Nasal cavity respiratory epithelium epithelial cell of viscerocranial mucosa (primary cell): ENCODE results near the gene CDK18. TPM values are rescaled to one million over a fixed set of nuclear protein-coding genes. Genes with fewer than 3 reads are reported as not detected.

Source experiments
- total RNA-seq: library from RNA; depleted of rRNA; stranded (reverse); fragments of >200 nt; gene quantifications from 2 replicates; pipeline ENCODE4 v1.2.3, GENCODE V29; 2014

Gene CDK18
- total RNA-seq, result 1.0 and 19.7 TPM in 2 replicates

GRCh38 chr1:205504311-205505075 lies at the start of gene CDK18:
CDK18 (plus strand) TSS chr1:205504669; CDS start chr1:205523168, 18,499 bp downstream.

GRCh38 chr1:205455581-205456382 lies 48.7 kb upstream of the CDK18 start, which contains the start of gene BLACAT1:
BLACAT1 (minus strand) TSS chr1:205456045.

Other genes with a start within 250 kb of the CDK18 start
- gene NUAK2, start 182.9 kb upstream of the CDK18 start, total RNA-seq, result 5.5 and 12.0 TPM in 2 replicates
- not detected in 2 replicates for gene KLHDC8A, start 147.7 kb upstream of the CDK18 start, total RNA-seq
- gene LEMD1, start 82.6 kb upstream of the CDK18 start, total RNA-seq, result 1.5 and 6.8 TPM in 2 replicates
- gene BLACAT1, start 48.6 kb upstream of the CDK18 start, total RNA-seq, result 0.68 and 1.1 TPM in 2 replicates
- gene ELK4, start 127.3 kb downstream of the CDK18 start, total RNA-seq, result 16.7 and 22.1 TPM in 2 replicates
- gene SLC45A3, start 175.8 kb downstream of the CDK18 start, total RNA-seq, result 1.4 and 3.1 TPM in 2 replicates
- gene NUCKS1, start 245.5 kb downstream of the CDK18 start, total RNA-seq, result 110 and 126 TPM in 2 replicates